SU-DHL-6 (cell line): Measurements from ENCODE around the gene TBC1D22A.
"Not testable (repeated sequence)": the region's sequence is repeated elsewhere in the genome, so short reads cannot be mapped to it uniquely, and the experiment has no call there.

Experiments used
- H2AFZ ChIP-seq: fragments of 200-600 bp; sonication (generic); 2 replicates; pipeline ENCODE4 v1.6.1; 2014; ENCODE audit warnings: low read depth, mild to moderate bottlenecking, moderate library complexity, mixed read lengths, antibody characterized with exemption, low read length; ENCODE audit not compliant: severe bottlenecking
- H3F3A ChIP-seq: fragments of 200-600 bp; shearing (Covaris generic); 2 replicates; pipeline ENCODE4 v1.6.0; 2016; ENCODE audit warnings: antibody characterized with exemption, mild to moderate bottlenecking; ENCODE audit not compliant: insufficient read depth
- H3K27ac ChIP-seq: fragments of 200-600 bp; sonication (generic); 2 replicates; pipeline ENCODE4 v1.5.1; 2016; ENCODE audit warnings: low read depth, mild to moderate bottlenecking, low read length, moderate library complexity, mixed read lengths
- H3K27me3 ChIP-seq: fragments of 200-600 bp; sonication (generic), shearing (Covaris generic); 2 replicates; pipeline ENCODE4 v1.6.0; 2014; ENCODE audit warnings: mild to moderate bottlenecking, low read length
- H3K36me3 ChIP-seq: fragments of 200-600 bp; sonication (generic); 2 replicates; pipeline ENCODE4 v1.6.1; 2014; ENCODE audit warnings: mild to moderate bottlenecking, low read length, mixed read lengths
- H3K4me2 ChIP-seq: fragments of 300-600, 200-600 bp; shearing (Covaris generic), sonication (generic); 2 replicates; pipeline ENCODE4 v1.6.0; 2014; ENCODE audit warnings: low read length, low read depth, mild to moderate bottlenecking; ENCODE audit not compliant: poor library complexity, severe bottlenecking
- H3K4me3 ChIP-seq: fragments of 200-600 bp; sonication (generic); 2 replicates; pipeline ENCODE4 v1.5.1; 2014; ENCODE audit warnings: antibody characterized with exemption, low read length, mild to moderate bottlenecking, mixed read lengths; ENCODE audit not compliant: insufficient read depth, poor library complexity, severe bottlenecking
- H3K79me2 ChIP-seq: fragments of 200-600 bp; sonication (generic); 2 replicates; pipeline ENCODE4 v1.6.1; 2014; ENCODE audit warnings: mild to moderate bottlenecking, low read length, moderate library complexity; ENCODE audit not compliant: insufficient read depth
- H3K9ac ChIP-seq: fragments of 200-600 bp; sonication (generic); 2 replicates; pipeline ENCODE4 v1.7.0; 2014; ENCODE audit warnings: mild to moderate bottlenecking, low read length
- H3K9me2 ChIP-seq: fragments of 200-600 bp; sonication (generic); replicated peaks from 2 replicates; pipeline ENCODE4 v1.6.1; 2014; ENCODE audit warnings: low read length; ENCODE audit not compliant: insufficient read depth
- H3K9me3 ChIP-seq: fragments of 200-600 bp; sonication (generic); 2 replicates; pipeline ENCODE4 v1.6.1; 2014; ENCODE audit warnings: low read length, mixed read lengths; ENCODE audit not compliant: insufficient read depth
- H4K20me1 ChIP-seq: fragments of 200-600 bp; sonication (generic); 2 replicates; pipeline ENCODE4 v1.6.1; 2014; ENCODE audit warnings: low read depth, mild to moderate bottlenecking, antibody characterized with exemption, low read length, moderate library complexity, mixed read lengths
- EZH2phosphoT487 ChIP-seq: fragments of 200-600 bp; sonication (generic), shearing (Covaris generic); conservative IDR thresholded peaks from 2 replicates; pipeline ENCODE4 v1.6.1; 2018; ENCODE audit warnings: mild to moderate bottlenecking, antibody characterized with exemption, low read length, moderate library complexity, mixed read lengths
- TF ChIP-seq, protein P1 (sequence below): fragments of 200-600 bp; sonication (generic); IDR thresholded peaks from one replicate; pipeline ENCODE4 v1.5.1; 2017; ENCODE audit warnings: antibody characterized with exemption, mild to moderate bottlenecking, low read length, moderate library complexity; ENCODE audit not compliant: insufficient read depth, poor library complexity, severe bottlenecking

Gene TBC1D22A

GRCh38 chr22:46781291-46781690 is 18.8 kb downstream of the TBC1D22A start:
- H3K9me3 ChIP-seq = no peaks in the 10 kb centered on the region
- H3K9ac ChIP-seq = no peak overlapping the region
- H3K4me2 ChIP-seq = no peak overlapping the region
- H3F3A ChIP-seq = no peaks in the 10 kb centered on the region
- H3K27me3 ChIP-seq = no peaks in the 10 kb centered on the region
- peaks cover 100% of the 10 kb centered on the region for H3K79me2 ChIP-seq
- H2AFZ ChIP-seq = no peak overlapping the region
- TF ChIP-seq, protein P1, sequence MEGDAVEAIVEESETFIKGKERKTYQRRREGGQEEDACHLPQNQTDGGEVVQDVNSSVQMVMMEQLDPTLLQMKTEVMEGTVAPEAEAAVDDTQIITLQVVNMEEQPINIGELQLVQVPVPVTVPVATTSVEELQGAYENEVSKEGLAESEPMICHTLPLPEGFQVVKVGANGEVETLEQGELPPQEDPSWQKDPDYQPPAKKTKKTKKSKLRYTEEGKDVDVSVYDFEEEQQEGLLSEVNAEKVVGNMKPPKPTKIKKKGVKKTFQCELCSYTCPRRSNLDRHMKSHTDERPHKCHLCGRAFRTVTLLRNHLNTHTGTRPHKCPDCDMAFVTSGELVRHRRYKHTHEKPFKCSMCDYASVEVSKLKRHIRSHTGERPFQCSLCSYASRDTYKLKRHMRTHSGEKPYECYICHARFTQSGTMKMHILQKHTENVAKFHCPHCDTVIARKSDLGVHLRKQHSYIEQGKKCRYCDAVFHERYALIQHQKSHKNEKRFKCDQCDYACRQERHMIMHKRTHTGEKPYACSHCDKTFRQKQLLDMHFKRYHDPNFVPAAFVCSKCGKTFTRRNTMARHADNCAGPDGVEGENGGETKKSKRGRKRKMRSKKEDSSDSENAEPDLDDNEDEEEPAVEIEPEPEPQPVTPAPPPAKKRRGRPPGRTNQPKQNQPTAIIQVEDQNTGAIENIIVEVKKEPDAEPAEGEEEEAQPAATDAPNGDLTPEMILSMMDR = no peak
- TF ChIP-seq EZH2phosphoT487 = no peak
- no peaks in the 10 kb centered on the region for H3K36me3 ChIP-seq
- H4K20me1 ChIP-seq = peaks cover 5% of the 10 kb centered on the region; the same call in 1 of the 2 replicates
- H3K4me3 ChIP-seq = no peak overlapping the region
- H3K27ac ChIP-seq = no peak overlapping the region
- H3K9me2 ChIP-seq = no peaks in the 10 kb centered on the region

DNA sequence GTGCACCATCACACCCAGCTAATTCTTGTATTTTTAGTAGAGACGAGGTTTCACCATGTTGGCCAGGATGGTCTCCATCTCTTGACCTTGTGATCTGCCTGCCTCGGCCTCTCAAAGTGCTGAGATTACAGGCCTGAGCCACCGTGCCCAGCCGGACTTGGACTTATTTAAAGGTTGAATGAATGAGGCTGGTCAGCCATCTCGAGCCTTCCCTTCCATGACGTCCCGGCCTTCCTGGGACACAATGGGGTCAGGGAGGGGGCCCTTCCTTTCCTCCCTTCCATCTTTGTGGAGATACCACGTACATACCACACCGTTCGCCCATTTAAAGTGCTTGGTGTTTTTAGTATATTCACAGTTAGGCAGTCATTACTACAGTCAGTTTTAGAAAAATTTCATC is 19.8 kb downstream of the TBC1D22A start:
- H4K20me1 ChIP-seq, H3K9me3 ChIP-seq, H3K27ac ChIP-seq, H3K27me3 ChIP-seq, H3K36me3 ChIP-seq, H2AFZ ChIP-seq, H3K9ac ChIP-seq, H3K4me3 ChIP-seq, H3K4me2 ChIP-seq, H3K9me2 ChIP-seq, H3F3A ChIP-seq: not testable (repeated sequence)
- peaks cover 100% of the 10 kb centered on the region for H3K79me2 ChIP-seq

DNA sequence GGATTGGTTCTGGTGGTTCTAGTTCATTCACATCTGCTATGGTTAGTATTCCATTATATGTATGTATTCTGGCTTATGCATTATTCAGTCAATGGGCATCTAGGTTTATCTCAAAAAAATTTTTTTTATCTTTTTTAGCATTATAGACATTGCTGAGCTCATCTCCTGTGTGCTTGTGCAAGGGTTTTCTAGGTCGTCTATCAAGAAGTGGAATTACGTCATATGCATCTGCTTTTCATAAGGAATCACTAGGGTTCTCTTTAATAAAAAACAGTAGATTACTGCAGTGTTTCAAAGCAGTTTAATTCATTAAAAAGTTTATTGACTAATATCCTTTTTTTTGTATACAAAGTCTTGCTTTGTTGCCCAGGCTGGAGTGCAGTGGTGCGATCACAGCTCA is 21.3 kb downstream of the TBC1D22A start:
- no peak overlapping the region for H2AFZ ChIP-seq
- H3K36me3 ChIP-seq = no peaks in the 10 kb centered on the region
- no peaks in the 10 kb centered on the region for H3K9me3 ChIP-seq
- H3K27ac ChIP-seq = no peak overlapping the region
- peaks cover 100% of the 10 kb centered on the region for H3K79me2 ChIP-seq
- no peak overlapping the region for H3K9ac ChIP-seq
- H3K27me3 ChIP-seq = no peaks in the 10 kb centered on the region
- peaks cover 9% of the 10 kb centered on the region; the same call in 1 of the 2 replicates for H4K20me1 ChIP-seq
- H3K4me3 ChIP-seq = no peak overlapping the region
- TF ChIP-seq, protein P1 = no peak
- TF ChIP-seq EZH2phosphoT487 = no peak
- no peaks in the 10 kb centered on the region for H3K9me2 ChIP-seq
- H3K4me2 ChIP-seq = no peak overlapping the region
- H3F3A ChIP-seq = no peaks in the 10 kb centered on the region

DNA sequence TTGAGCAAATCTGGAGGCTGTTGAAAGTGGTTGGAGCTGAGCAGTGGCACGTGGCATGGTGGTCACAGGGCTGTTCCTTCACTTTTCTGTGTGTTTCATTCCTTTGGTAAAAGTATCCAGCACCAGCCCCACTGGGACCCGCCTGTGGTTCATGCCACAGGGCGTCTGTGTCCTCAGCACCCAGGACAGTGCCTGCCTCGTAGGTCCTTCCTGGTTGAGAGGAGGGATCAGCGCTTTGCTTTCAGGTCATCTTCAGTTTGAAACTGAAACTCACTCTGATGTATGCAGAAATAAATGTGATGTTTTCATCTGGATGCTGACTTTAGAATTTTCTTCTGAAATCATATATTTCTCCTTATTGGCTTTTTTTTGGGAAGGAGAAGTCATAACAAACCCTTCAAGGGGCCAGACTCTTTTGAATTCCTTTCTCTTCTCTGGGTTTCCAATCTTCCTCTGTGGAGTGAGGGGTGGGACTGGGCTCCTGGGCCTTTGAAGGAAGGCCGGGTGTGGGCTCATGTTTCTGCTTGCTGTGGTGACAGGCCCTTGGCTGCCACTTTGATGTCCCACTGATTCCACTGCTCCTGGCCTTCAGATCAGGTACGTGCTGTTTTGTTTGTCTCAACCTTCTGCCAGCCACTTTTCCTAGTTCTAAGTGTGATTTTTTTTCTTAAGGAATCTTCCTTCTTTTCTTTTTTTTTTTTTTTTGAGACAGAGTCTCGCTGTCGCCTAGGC is 26.2 kb downstream of the TBC1D22A start:
- H3K27ac ChIP-seq = no peak overlapping the region
- no peak overlapping the region for H3K9ac ChIP-seq
- no peaks in the 10 kb centered on the region for H3K9me2 ChIP-seq
- no peaks in the 10 kb centered on the region for H3K9me3 ChIP-seq
- H3K36me3 ChIP-seq = no peaks in the 10 kb centered on the region
- H3K79me2 ChIP-seq = peaks cover 88% of the 10 kb centered on the region
- H3K4me2 ChIP-seq = no peak overlapping the region
- 0 out of 2 replicates have a peak, but pooled peaks cover 6% of the 10 kb centered on the region for H3F3A ChIP-seq
- no peak overlapping the region for H3K4me3 ChIP-seq
- peaks cover 8% of the 10 kb centered on the region for H4K20me1 ChIP-seq
- H3K27me3 ChIP-seq = no peaks in the 10 kb centered on the region
- H2AFZ ChIP-seq = no peak overlapping the region
- TF ChIP-seq, protein P1 = no peak
- TF ChIP-seq EZH2phosphoT487 = no peak
